Activated CD4-positive, alpha-beta T cell treated with anti-CD3 and anti-CD28 coated beads, Interleukin-10, Interleukin-2, amounts not matched to agents 100 ng/mL and 50 ng/mL, durations not matched to agents 16 hours and 8 hours (primary cell): Measurements from ENCODE around the gene RMC1.
"Not testable (repeated sequence)": the region's sequence is repeated elsewhere in the genome, so short reads cannot be mapped to it uniquely, and the experiment has no call there.

Experiments
- DNase-seq: peaks from one replicate; pipeline ENCODE4 v3.0.0-alpha.2; 2020

The RMC1 gene

GRCh38 chr18:23567671-23568070, 64.4 kb downstream of the RMC1 start:
- no peak for DNase-seq

GRCh38 chr18:23568281-23569138, 65.2 kb downstream of the RMC1 start:
- no peak for DNase-seq

GRCh38 chr18:23569299-23570063, 66.2 kb downstream of the RMC1 start:
- DNase-seq: no peak

- DNase-seq: no peak
Measured at GRCh38 chr18:23570912-23571504, 67.7 kb downstream of the RMC1 start.

GRCh38 chr18:23572012-23572411, 68.7 kb downstream of the RMC1 start:
- DNase-seq: no peak

GRCh38 chr18:23572570-23572969, 69.3 kb downstream of the RMC1 start:
- no peak for DNase-seq

- no peak for DNase-seq
Measured at GRCh38 chr18:23573020-23573419, 69.7 kb downstream of the RMC1 start.

- DNase-seq: peak; percentile 63
Measured at GRCh38 chr18:23573626-23574431, 70.5 kb downstream of the RMC1 start.

GRCh38 chr18:23574611-23575308, 71.4 kb downstream of the RMC1 start:
- no peak for DNase-seq

- no peak for DNase-seq
Measured at GRCh38 chr18:23575309-23575651, 72.0 kb downstream of the RMC1 start.

GRCh38 chr18:23577521-23577920, 74.2 kb downstream of the RMC1 start:
- not testable (repeated sequence) for DNase-seq

GRCh38 chr18:23578067-23578701, 74.9 kb downstream of the RMC1 start:
- DNase-seq: no peak

GRCh38 chr18:23578891-23579653, 75.8 kb downstream of the RMC1 start:
- no peak for DNase-seq

- no peak for DNase-seq
Measured at GRCh38 chr18:23580677-23581367, 77.5 kb downstream of the RMC1 start.
